ENCODE data around the gene OTOP1.
A peak's percentile ranks its signal among the peaks of the same experiment; 100 is the strongest.
"Not testable (repeated sequence)": the region's sequence is repeated elsewhere in the genome, so short reads cannot be mapped to it uniquely, and the experiment has no call there.

Gene OTOP1

DNA sequence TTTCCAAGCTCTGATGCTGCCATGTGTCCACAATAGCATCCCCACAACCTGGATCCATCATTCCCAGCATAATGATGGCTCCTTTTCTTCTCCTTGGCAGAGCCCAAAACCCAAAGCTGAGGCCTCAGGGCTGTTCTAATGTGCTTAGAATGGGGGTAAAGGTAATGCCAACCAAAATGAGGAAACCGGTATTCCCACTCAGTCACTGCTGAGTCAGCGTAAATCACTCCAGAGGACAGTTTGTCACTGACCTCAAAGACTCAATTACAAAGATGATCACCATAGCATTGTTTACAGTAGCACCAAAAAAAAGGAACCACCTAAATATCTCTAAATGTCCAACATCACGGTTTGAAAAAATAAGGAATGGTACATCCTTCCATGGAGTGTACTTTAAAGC lies 41.2 kb downstream of the OTOP1 start:
- H3K27ac ChIP-seq (ENCODE audit: low read length) = no peak overlapping the region
- no peaks in the 10 kb centered on the region for H3K79me2 ChIP-seq (ENCODE audit: low read length)
- H3K4me3 ChIP-seq (ENCODE audit: low read length) = no peak overlapping the region
- no peaks in the 10 kb centered on the region for H3K9me3 ChIP-seq (replicated peaks; ENCODE audit: insufficient read depth, low read length)
- no peaks in the 10 kb centered on the region for H3K36me3 ChIP-seq (replicated peaks; ENCODE audit: insufficient read depth, low read length)
- H3K4me2 ChIP-seq (ENCODE audit: low read depth, low read length) = no peak overlapping the region
- no peaks in the 10 kb centered on the region for H4K20me1 ChIP-seq (ENCODE audit: insufficient read depth, low read length)
- no peak overlapping the region for H3K9ac ChIP-seq (ENCODE audit: low read length)
- TF ChIP-seq, protein P1, sequence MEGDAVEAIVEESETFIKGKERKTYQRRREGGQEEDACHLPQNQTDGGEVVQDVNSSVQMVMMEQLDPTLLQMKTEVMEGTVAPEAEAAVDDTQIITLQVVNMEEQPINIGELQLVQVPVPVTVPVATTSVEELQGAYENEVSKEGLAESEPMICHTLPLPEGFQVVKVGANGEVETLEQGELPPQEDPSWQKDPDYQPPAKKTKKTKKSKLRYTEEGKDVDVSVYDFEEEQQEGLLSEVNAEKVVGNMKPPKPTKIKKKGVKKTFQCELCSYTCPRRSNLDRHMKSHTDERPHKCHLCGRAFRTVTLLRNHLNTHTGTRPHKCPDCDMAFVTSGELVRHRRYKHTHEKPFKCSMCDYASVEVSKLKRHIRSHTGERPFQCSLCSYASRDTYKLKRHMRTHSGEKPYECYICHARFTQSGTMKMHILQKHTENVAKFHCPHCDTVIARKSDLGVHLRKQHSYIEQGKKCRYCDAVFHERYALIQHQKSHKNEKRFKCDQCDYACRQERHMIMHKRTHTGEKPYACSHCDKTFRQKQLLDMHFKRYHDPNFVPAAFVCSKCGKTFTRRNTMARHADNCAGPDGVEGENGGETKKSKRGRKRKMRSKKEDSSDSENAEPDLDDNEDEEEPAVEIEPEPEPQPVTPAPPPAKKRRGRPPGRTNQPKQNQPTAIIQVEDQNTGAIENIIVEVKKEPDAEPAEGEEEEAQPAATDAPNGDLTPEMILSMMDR (IDR thresholded peaks at IDR 0.05; ENCODE audit: low read length) = no peak
- TF ChIP-seq EZH2 (optimal IDR thresholded peaks at IDR 0.05; ENCODE audit: low read depth, low read length) (no peak), EZH2phosphoT487 (IDR thresholded peaks at IDR 0.05; ENCODE audit: low read length) (no peak)
- H3K27me3 ChIP-seq (replicated peaks; ENCODE audit: insufficient read depth, low read length) = no peaks in the 10 kb centered on the region
- no peaks in the 10 kb centered on the region for H3K4me1 ChIP-seq (ENCODE audit: low read length)
- DNase-seq = no peak
- H3K9me2 ChIP-seq (replicated peaks; ENCODE audit: insufficient read depth, low read length) = no peaks in the 10 kb centered on the region
- H2AFZ ChIP-seq (ENCODE audit: low read length) = no peak overlapping the region
- H3F3A ChIP-seq (ENCODE audit: insufficient read depth, low read length) = no peaks in the 10 kb centered on the region

DNA sequence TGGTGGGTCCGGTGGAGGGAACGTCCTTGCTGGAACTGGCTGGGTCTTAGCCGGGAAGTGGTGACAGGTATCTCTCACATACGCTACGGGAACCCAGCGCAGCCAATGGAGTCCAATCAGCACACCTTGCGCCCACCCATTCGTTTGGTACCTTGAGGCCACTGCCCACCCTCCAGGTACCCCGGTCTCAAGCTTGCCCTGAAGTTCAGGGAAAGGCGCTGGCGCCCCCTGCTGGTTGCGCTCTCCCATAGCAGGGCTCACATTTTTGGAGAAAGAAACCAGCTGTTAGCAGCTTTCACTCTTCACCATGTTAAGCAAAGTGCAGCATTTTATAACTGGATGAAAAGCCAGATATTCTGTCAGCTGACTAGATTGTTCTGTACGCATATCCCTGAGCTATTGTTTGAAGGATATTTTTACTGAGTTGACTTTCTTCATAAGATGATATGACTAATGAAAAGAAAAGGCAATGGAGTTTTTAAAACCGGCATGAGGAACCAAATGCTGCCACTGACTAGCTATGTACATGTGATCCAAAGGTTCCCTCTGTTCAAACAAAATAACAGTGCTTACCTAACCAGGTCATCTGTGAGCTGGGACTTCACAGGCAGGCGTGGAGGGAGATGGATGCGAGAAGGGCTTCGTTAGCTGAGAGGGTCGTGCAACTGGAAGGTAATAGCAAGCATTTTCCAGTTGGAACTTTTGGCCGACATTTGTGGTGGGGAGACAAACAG lies 43.7 kb downstream of the OTOP1 start:
- Histone ChIP-seq H3K9ac (ENCODE audit: low read length) (no peak overlapping the region), H3K27me3 (replicated peaks; ENCODE audit: insufficient read depth, low read length) (no peaks in the 10 kb centered on the region), H3K79me2 (ENCODE audit: low read length) (no peaks in the 10 kb centered on the region), H3K9me2 (replicated peaks; ENCODE audit: insufficient read depth, low read length) (no peaks in the 10 kb centered on the region), H3K27ac (ENCODE audit: low read length) (no peak overlapping the region), H3F3A (ENCODE audit: insufficient read depth, low read length) (no peaks in the 10 kb centered on the region), H3K4me1 (ENCODE audit: low read length) (no peaks in the 10 kb centered on the region), H3K36me3 (replicated peaks; ENCODE audit: insufficient read depth, low read length) (no peaks in the 10 kb centered on the region), H3K4me3 (ENCODE audit: low read length) (no peak overlapping the region), H3K4me2 (ENCODE audit: low read depth, low read length) (no peak overlapping the region), H4K20me1 (ENCODE audit: insufficient read depth, low read length) (no peaks in the 10 kb centered on the region), H2AFZ (ENCODE audit: low read length) (no peak overlapping the region), H3K9me3 (replicated peaks; ENCODE audit: insufficient read depth, low read length) (no peaks in the 10 kb centered on the region)
- no peak for TF ChIP-seq EZH2 (optimal IDR thresholded peaks at IDR 0.05; ENCODE audit: low read depth, low read length)
- TF ChIP-seq, protein P1 (IDR thresholded peaks at IDR 0.05; ENCODE audit: low read length) = peak; percentile 81
- peak; percentile 48 for DNase-seq

DNA sequence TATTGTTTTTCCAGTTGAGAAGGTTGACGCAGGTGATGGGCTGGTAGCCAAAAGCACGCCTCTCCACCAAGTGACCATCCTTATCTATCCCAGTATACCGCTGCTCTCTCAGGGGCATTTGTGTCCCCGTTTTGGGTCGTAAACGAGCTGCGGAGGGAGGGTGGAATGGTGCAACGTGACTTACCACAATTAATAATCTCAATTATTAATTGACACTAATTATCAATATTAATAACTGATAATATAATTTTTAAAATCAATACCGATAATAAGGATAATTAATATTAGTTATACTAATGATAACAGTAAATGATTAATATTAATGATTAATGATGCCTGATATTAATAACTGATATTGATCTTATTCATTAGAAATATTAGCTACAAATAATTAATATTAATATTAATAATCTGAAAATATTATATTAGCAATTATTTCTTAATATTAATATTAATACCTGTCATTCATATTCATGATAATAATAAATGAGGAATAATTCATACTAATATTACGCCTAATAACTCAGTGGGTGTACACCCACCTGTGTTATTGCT lies 56.1 kb downstream of the OTOP1 start:
- no peaks in the 10 kb centered on the region for H3K9me2 ChIP-seq (replicated peaks; ENCODE audit: insufficient read depth, low read length)
- H4K20me1 ChIP-seq (ENCODE audit: insufficient read depth, low read length) = no peaks in the 10 kb centered on the region
- H3K4me3 ChIP-seq (ENCODE audit: low read length) = no peak overlapping the region

DNA sequence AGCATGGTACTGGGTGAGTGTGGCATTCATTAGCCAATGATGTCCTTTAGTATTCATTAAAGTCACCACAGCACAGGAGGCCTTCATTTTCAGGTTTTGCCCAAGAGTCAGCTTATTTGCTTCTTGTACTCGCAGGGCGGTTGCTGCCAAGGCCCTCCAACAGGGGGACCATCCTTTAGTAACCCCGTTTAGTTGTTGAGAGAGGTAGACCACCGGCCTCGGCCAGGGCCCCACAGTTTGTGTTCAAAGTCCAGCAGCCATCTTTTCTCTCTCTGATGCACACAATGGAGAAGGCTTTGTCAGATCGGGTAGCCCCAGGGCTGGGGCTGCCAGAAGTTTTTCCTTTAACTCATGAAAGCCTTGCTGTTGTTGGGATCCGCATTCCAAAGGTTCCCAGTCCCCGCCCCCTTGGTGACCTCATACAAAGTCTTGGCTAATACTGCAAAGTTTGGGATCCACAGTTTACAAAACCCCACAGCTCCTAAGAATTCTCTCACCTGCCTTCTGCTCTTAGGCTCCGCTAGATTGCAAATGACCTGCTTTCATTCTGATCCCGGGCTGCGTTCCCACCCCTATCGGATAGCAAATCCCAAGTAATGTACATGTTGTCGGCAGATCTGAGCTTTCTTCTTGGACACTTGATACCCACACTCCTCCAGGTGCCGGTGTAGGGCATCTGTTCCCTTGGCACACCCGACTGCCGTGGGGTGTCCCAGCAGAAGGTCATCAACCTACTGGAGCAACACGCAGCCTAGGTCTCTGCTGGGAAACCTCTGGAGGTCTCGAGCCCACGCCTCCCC lies 58.5 kb downstream of the OTOP1 start:
- not testable (repeated sequence) for H2AFZ ChIP-seq (ENCODE audit: low read length); H3K9ac ChIP-seq (ENCODE audit: low read length); H3K4me3 ChIP-seq (ENCODE audit: low read length); H3K36me3 ChIP-seq (replicated peaks; ENCODE audit: insufficient read depth, low read length); H3K9me3 ChIP-seq (replicated peaks; ENCODE audit: insufficient read depth, low read length); H3K27me3 ChIP-seq (replicated peaks; ENCODE audit: insufficient read depth, low read length); H4K20me1 ChIP-seq (ENCODE audit: insufficient read depth, low read length); H3K9me2 ChIP-seq (replicated peaks; ENCODE audit: insufficient read depth, low read length); H3F3A ChIP-seq (ENCODE audit: insufficient read depth, low read length); H3K4me2 ChIP-seq (ENCODE audit: low read depth, low read length); H3K27ac ChIP-seq (ENCODE audit: low read length); DNase-seq; H3K4me1 ChIP-seq (ENCODE audit: low read length); H3K79me2 ChIP-seq (ENCODE audit: low read length)

More for the DNA sequence above, 56.1 kb downstream of the OTOP1 start:
- H3K27ac ChIP-seq (ENCODE audit: low read length) = no peak overlapping the region
- no peaks in the 10 kb centered on the region for H3K4me1 ChIP-seq (ENCODE audit: low read length)
- no peaks in the 10 kb centered on the region for H3F3A ChIP-seq (ENCODE audit: insufficient read depth, low read length)
- DNase-seq = no peak
- H3K36me3 ChIP-seq (replicated peaks; ENCODE audit: insufficient read depth, low read length) = no peaks in the 10 kb centered on the region
- TF ChIP-seq, protein P1 (IDR thresholded peaks at IDR 0.05; ENCODE audit: low read length) = no peak
- TF ChIP-seq EZH2phosphoT487 (IDR thresholded peaks at IDR 0.05; ENCODE audit: low read length) (no peak), EZH2 (optimal IDR thresholded peaks at IDR 0.05; ENCODE audit: low read depth, low read length) (no peak)
- H3K9ac ChIP-seq (ENCODE audit: low read length) = no peak overlapping the region
- no peak overlapping the region for H3K4me2 ChIP-seq (ENCODE audit: low read depth, low read length)
- H3K9me3 ChIP-seq (replicated peaks; ENCODE audit: insufficient read depth, low read length) = no peaks in the 10 kb centered on the region
- H2AFZ ChIP-seq (ENCODE audit: low read length) = no peak overlapping the region
- no peaks in the 10 kb centered on the region; the same call in 1 of the 2 replicates for H3K27me3 ChIP-seq (replicated peaks; ENCODE audit: insufficient read depth, low read length)
- H3K79me2 ChIP-seq (ENCODE audit: low read length) = no peaks in the 10 kb centered on the region

DNA sequence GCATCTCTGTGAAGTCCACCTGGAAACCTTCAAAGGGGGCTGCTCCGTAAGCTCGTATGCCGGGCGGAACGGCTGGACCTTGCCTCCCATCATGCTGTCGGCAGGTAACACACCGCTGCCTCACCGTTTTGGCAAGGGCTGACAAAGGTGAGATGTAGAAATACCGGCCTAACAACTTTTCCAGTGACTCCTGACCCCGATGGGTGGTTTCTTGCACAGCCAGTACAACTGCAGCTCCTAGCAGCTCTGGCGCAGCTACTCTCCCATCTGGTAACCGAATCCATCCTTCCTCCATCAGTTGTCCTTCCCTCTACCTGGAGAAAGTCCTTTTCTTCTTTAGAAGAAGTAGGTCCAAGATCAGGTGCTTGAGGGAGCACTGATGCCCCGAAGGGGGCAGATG lies 59.7 kb downstream of the OTOP1 start:
- not testable (repeated sequence) for H3F3A ChIP-seq (ENCODE audit: insufficient read depth, low read length); H4K20me1 ChIP-seq (ENCODE audit: insufficient read depth, low read length); H3K9ac ChIP-seq (ENCODE audit: low read length); H2AFZ ChIP-seq (ENCODE audit: low read length); H3K27ac ChIP-seq (ENCODE audit: low read length); DNase-seq; H3K4me3 ChIP-seq (ENCODE audit: low read length); H3K9me3 ChIP-seq (replicated peaks; ENCODE audit: insufficient read depth, low read length); H3K79me2 ChIP-seq (ENCODE audit: low read length); H3K4me1 ChIP-seq (ENCODE audit: low read length); H3K27me3 ChIP-seq (replicated peaks; ENCODE audit: insufficient read depth, low read length); H3K4me2 ChIP-seq (ENCODE audit: low read depth, low read length); H3K9me2 ChIP-seq (replicated peaks; ENCODE audit: insufficient read depth, low read length); H3K36me3 ChIP-seq (replicated peaks; ENCODE audit: insufficient read depth, low read length)

All from MM.1S (cell line).